ENCODE measurements around the gene COL4A3. TPM values are rescaled to one million over a fixed set of nuclear protein-coding genes. Genes with fewer than 3 reads are reported as not detected.

COL4A3 gene
- polyA plus RNA-seq, 1 donor (not counting 4 experiments of a cell fraction or from before 2014, with no cell fraction given): not detected

DNA sequence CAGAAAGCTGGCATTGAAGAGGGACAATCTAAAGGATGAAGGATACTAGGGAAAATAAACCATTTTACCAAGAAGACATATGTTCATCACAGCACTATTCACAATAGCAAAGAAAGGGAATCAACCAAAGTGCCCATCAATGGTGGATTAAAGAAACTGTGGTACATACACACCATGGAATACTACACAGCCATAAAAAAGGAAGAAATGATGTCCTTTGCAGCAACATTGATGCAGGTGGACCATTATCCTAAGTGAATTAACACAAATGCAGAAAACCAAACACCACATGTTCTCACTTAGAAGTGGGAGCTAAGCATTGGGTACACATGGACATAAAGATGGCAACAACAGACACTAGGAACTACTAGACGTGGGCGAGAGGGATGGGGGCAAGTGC is 153.4 kb downstream of the COL4A3 start:
- Histone ChIP-seq H3K27ac (ENCODE audit: control insufficient read depth, insufficient read depth, low read length) (no peak overlapping the region), H3K9me1 (ENCODE audit: control insufficient read depth, extremely low read depth, insufficient read depth, low read length) (no peaks in the 10 kb centered on the region), H3K79me2 (ENCODE audit: control insufficient read depth, insufficient read depth, low read length) (no peaks in the 10 kb centered on the region), H3K4me3 (ENCODE audit: control insufficient read depth in 2 of 3, extremely low read depth in 1 of 3, insufficient read depth in 2 of 3, low read depth in 1 of 3, low read length in 3 of 3) (no peak overlapping the region), H4K20me1 (ENCODE audit: control insufficient read depth, extremely low read depth, insufficient read depth, low read length) (no peaks in the 10 kb centered on the region), H3K27me3 (ENCODE audit: control insufficient read depth, extremely low read depth, insufficient read depth, low read length) (no peaks in the 10 kb centered on the region), H3K9me3 (ENCODE audit: control insufficient read depth, low read depth, low read length) (no peaks in the 10 kb centered on the region), H3K36me3 (ENCODE audit: control insufficient read depth in 2 of 2, extremely low read depth in 1 of 2, insufficient read depth in 2 of 2, low read length in 2 of 2) (no peaks in the 10 kb centered on the region), H3K4me1 (ENCODE audit: control insufficient read depth, extremely low read depth, insufficient read depth, low read length) (no peaks in the 10 kb centered on the region), H3K9ac (ENCODE audit: control insufficient read depth, extremely low read depth, insufficient read depth, low read length) (no peak overlapping the region), H3K4me2 (ENCODE audit: control insufficient read depth, extremely low read depth, insufficient read depth, low read depth, low read length) (no peak overlapping the region), H2AFZ (ENCODE audit: control insufficient read depth, low read length) (no peak overlapping the region)
- DNase-seq (ENCODE audit: low read depth, low spot score): no peak
- no peak for FAIRE-seq
- dilution Hi-C loops (cut with MboI; ENCODE audit: extremely low pct_ligation_motif_present, low sequenced_read_pairs): no loop called here
- TF ChIP-seq, protein P1, sequence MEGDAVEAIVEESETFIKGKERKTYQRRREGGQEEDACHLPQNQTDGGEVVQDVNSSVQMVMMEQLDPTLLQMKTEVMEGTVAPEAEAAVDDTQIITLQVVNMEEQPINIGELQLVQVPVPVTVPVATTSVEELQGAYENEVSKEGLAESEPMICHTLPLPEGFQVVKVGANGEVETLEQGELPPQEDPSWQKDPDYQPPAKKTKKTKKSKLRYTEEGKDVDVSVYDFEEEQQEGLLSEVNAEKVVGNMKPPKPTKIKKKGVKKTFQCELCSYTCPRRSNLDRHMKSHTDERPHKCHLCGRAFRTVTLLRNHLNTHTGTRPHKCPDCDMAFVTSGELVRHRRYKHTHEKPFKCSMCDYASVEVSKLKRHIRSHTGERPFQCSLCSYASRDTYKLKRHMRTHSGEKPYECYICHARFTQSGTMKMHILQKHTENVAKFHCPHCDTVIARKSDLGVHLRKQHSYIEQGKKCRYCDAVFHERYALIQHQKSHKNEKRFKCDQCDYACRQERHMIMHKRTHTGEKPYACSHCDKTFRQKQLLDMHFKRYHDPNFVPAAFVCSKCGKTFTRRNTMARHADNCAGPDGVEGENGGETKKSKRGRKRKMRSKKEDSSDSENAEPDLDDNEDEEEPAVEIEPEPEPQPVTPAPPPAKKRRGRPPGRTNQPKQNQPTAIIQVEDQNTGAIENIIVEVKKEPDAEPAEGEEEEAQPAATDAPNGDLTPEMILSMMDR (optimal IDR thresholded peaks at IDR 0.05 in 1 of 3, IDR thresholded peaks at IDR 0.05 in 1 of 3, conservative IDR thresholded peaks at IDR 0.05 in 1 of 3; ENCODE audit: extremely low read depth in 1 of 3, insufficient read depth in 2 of 3, low read length in 3 of 3): no peak
- TF ChIP-seq EZH2 (IDR thresholded peaks at IDR 0.05; ENCODE audit: low read length): no peak

DNA sequence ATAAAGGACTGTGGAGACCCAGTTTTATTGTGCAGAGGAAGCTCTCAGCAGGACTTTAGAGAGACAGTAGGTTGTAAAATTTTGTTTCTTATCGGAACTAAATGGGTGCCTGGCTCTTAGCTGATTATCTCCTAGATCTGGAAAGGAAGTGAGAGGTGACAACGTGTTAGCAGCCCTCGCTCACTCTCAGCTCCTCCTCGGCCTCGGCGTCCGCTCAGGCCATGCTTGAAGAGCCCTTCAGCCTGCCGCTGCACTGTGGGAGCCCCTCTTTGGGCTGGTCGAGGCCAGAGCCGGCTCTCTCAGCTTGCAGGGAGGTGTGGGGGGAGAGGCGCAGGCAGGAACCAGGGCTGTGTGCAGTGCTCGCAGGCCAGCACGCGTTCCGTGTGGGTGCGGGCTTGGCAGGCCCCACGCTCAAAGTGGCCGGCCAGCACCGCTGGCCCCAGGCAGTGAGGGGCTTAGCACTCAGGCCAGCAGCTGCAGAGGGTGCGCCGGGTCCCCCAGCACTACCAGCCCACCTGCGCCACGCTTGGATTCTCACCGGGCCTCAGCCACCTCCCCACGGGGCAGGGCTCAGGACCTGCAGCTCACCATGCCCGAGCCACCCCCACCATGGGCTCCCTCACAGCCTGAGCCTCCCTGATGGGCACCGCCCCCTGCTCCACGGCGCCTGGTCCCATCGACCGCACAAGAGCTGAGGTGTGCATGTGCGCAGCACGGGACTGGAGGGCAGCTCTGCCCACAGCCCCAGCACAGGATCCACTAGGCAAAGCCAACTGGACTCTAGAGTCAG is 156.1 kb downstream of the COL4A3 start:
- DNase-seq (ENCODE audit: low read depth, low spot score): no peak
- no peaks in the 10 kb centered on the region for H3K9me1 ChIP-seq (ENCODE audit: control insufficient read depth, extremely low read depth, insufficient read depth, low read length)
- dilution Hi-C loops (cut with MboI; ENCODE audit: extremely low pct_ligation_motif_present, low sequenced_read_pairs): no loop called here
- no peak overlapping the region for H3K9ac ChIP-seq (ENCODE audit: control insufficient read depth, extremely low read depth, insufficient read depth, low read length)
- no peak for FAIRE-seq
- no peak for TF ChIP-seq EZH2 (IDR thresholded peaks at IDR 0.05; ENCODE audit: low read length)
- TF ChIP-seq, protein P1 (optimal IDR thresholded peaks at IDR 0.05 in 1 of 3, IDR thresholded peaks at IDR 0.05 in 1 of 3, conservative IDR thresholded peaks at IDR 0.05 in 1 of 3; ENCODE audit: extremely low read depth in 1 of 3, insufficient read depth in 2 of 3, low read length in 3 of 3): no peak
- no peak overlapping the region for H2AFZ ChIP-seq (ENCODE audit: control insufficient read depth, low read length)
- no peak overlapping the region for H3K27ac ChIP-seq (ENCODE audit: control insufficient read depth, insufficient read depth, low read length)
- no peaks in the 10 kb centered on the region for H3K9me3 ChIP-seq (ENCODE audit: control insufficient read depth, low read depth, low read length)
- H4K20me1 ChIP-seq (ENCODE audit: control insufficient read depth, extremely low read depth, insufficient read depth, low read length): no peaks in the 10 kb centered on the region
- H3K4me3 ChIP-seq (ENCODE audit: control insufficient read depth in 2 of 3, extremely low read depth in 1 of 3, insufficient read depth in 2 of 3, low read depth in 1 of 3, low read length in 3 of 3): no peak overlapping the region
- H3K27me3 ChIP-seq (ENCODE audit: control insufficient read depth, extremely low read depth, insufficient read depth, low read length): no peaks in the 10 kb centered on the region
- H3K79me2 ChIP-seq (ENCODE audit: control insufficient read depth, insufficient read depth, low read length): peaks cover 4% of the 10 kb centered on the region
- no peaks in the 10 kb centered on the region for H3K36me3 ChIP-seq (ENCODE audit: control insufficient read depth in 2 of 2, extremely low read depth in 1 of 2, insufficient read depth in 2 of 2, low read length in 2 of 2)
- H3K4me1 ChIP-seq (ENCODE audit: control insufficient read depth, extremely low read depth, insufficient read depth, low read length): no peaks in the 10 kb centered on the region
- no peak overlapping the region for H3K4me2 ChIP-seq (ENCODE audit: control insufficient read depth, extremely low read depth, insufficient read depth, low read depth, low read length)

All from keratinocyte (primary cell).